Measurements from ENCODE around the gene ARV1.

The ARV1 gene

GRCh38 chr1:230978491-230979388, at the start of gene ARV1, which contains the start of gene TTC13:
Gene ARV1 (plus strand): TSS chr1:230979094. CDS start chr1:230979106, 12 bp downstream.
Gene TTC13 (minus strand): TSS chr1:230978861. CDS start chr1:230978830, 31 bp downstream.
- peak; percentile 95 to 99 (median 99) for DNase-seq

GRCh38 chr1:230930986-230931385, 47.9 kb upstream of the ARV1 start:
- no peak for DNase-seq

GRCh38 chr1:230935852-230936251, 43.0 kb upstream of the ARV1 start:
- no peak for DNase-seq

GRCh38 chr1:230936475-230936874, 42.4 kb upstream of the ARV1 start:
- DNase-seq: no peak

- no peak for DNase-seq
These were observed 41.5 kb upstream of the ARV1 start for GRCh38 chr1:230937371-230937770.

- no peak for DNase-seq
These were observed 39.9 kb upstream of the ARV1 start for GRCh38 chr1:230938924-230939368.

GRCh38 chr1:230939806-230940489, 38.9 kb upstream of the ARV1 start:
- no peak for DNase-seq

- no peak for DNase-seq
These were observed 38.0 kb upstream of the ARV1 start for GRCh38 chr1:230940848-230941247.

GRCh38 chr1:230943048-230943593, 35.8 kb upstream of the ARV1 start:
- no peak for DNase-seq

- DNase-seq: no peak
These were observed 30.6 kb upstream of the ARV1 start for GRCh38 chr1:230948301-230948700.

GRCh38 chr1:230948903-230949302, 30.0 kb upstream of the ARV1 start:
- DNase-seq: no peak

GRCh38 chr1:230950404-230950803, 28.5 kb upstream of the ARV1 start:
- no peak for DNase-seq

- DNase-seq: no peak
These were observed 21.3 kb upstream of the ARV1 start for GRCh38 chr1:230957580-230957989.

- DNase-seq: no peak
These were observed 20.5 kb upstream of the ARV1 start for GRCh38 chr1:230958370-230958769.

- DNase-seq: no peak
These were observed 14.0 kb upstream of the ARV1 start for GRCh38 chr1:230964896-230965295.

GRCh38 chr1:230965535-230965934, 13.4 kb upstream of the ARV1 start:
- DNase-seq: no peak

- no peak for DNase-seq
These were observed 12.5 kb upstream of the ARV1 start for GRCh38 chr1:230966358-230966873.

GRCh38 chr1:230970432-230970831, 8.5 kb upstream of the ARV1 start:
- DNase-seq: no peak

- DNase-seq: no peak
These were observed 7.1 kb upstream of the ARV1 start for GRCh38 chr1:230971771-230972170.

- DNase-seq: no peak
These were observed 6.0 kb upstream of the ARV1 start for GRCh38 chr1:230972855-230973271.

- DNase-seq: no peak
These were observed 3.3 kb upstream of the ARV1 start for GRCh38 chr1:230975636-230976035.

GRCh38 chr1:230976360-230976759, 2.5 kb upstream of the ARV1 start:
- DNase-seq: no peak
